GM19351 (cell line): ENCODE results near the gene IL1RAPL2.

Experiments used
- ATAC-seq: cut with Tn5 transposase; IDR thresholded peaks from one replicate; pipeline ENCODE4 v1.9.1; 2021; ENCODE audit warnings: mild to moderate bottlenecking, moderate library complexity; ENCODE audit not compliant: unreplicated experiment

IL1RAPL2 gene

GRCh38 chrX:105260291-105261043, 694.5 kb downstream of the IL1RAPL2 start:
- no peak for ATAC-seq

- no peak for ATAC-seq
Observed at GRCh38 chrX:105263171-105263570, 697.2 kb downstream of the IL1RAPL2 start.

GRCh38 chrX:105263801-105264200, 697.8 kb downstream of the IL1RAPL2 start:
- ATAC-seq = no peak

GRCh38 chrX:105265093-105265492, 699.1 kb downstream of the IL1RAPL2 start:
- no peak for ATAC-seq

- ATAC-seq = no peak
Observed at GRCh38 chrX:105266456-105266855, 700.5 kb downstream of the IL1RAPL2 start.

GRCh38 chrX:105267167-105267566, 701.2 kb downstream of the IL1RAPL2 start:
- ATAC-seq = no peak

GRCh38 chrX:105269386-105269785, 703.4 kb downstream of the IL1RAPL2 start:
- ATAC-seq = no peak

GRCh38 chrX:105273326-105273725, 707.3 kb downstream of the IL1RAPL2 start:
- ATAC-seq = no peak

GRCh38 chrX:105274091-105274490, 708.1 kb downstream of the IL1RAPL2 start:
- no peak for ATAC-seq

- ATAC-seq = no peak
Observed at GRCh38 chrX:105277132-105277531, 711.1 kb downstream of the IL1RAPL2 start.

GRCh38 chrX:105282077-105282476, 716.1 kb downstream of the IL1RAPL2 start:
- ATAC-seq = no peak

- no peak for ATAC-seq
Observed at GRCh38 chrX:105297041-105297440, 731.0 kb downstream of the IL1RAPL2 start.

GRCh38 chrX:105299286-105299685, 733.3 kb downstream of the IL1RAPL2 start:
- ATAC-seq = no peak

- ATAC-seq = no peak
Observed at GRCh38 chrX:105302246-105302645, 736.2 kb downstream of the IL1RAPL2 start.

- no peak for ATAC-seq
Observed at GRCh38 chrX:105307762-105308161, 741.8 kb downstream of the IL1RAPL2 start.

GRCh38 chrX:105313596-105313995, 747.6 kb downstream of the IL1RAPL2 start:
- ATAC-seq = no peak

GRCh38 chrX:105314458-105314857, 748.5 kb downstream of the IL1RAPL2 start:
- no peak for ATAC-seq

- ATAC-seq = no peak
Observed at GRCh38 chrX:105315248-105315647, 749.2 kb downstream of the IL1RAPL2 start.

GRCh38 chrX:105317117-105317516, 751.1 kb downstream of the IL1RAPL2 start:
- ATAC-seq = no peak

- ATAC-seq = no peak
Observed at GRCh38 chrX:105323928-105324327, 757.9 kb downstream of the IL1RAPL2 start.

- ATAC-seq = no peak
Observed at GRCh38 chrX:105328773-105329172, 762.8 kb downstream of the IL1RAPL2 start.

GRCh38 chrX:105331244-105331643, 765.2 kb downstream of the IL1RAPL2 start:
- ATAC-seq = no peak

GRCh38 chrX:105347373-105347772, 781.4 kb downstream of the IL1RAPL2 start:
- no peak for ATAC-seq
